CD4-positive, alpha-beta T cell treated with Interleukin-12 subunit alpha and Interleukin-12 subunit beta, for 1 hour (primary cell): Measurements from ENCODE around the gene BATF3.
"Not testable (repeated sequence)": the region's sequence is repeated elsewhere in the genome, so short reads cannot be mapped to it uniquely, and the experiment has no call there.

Experiments used
- DNase-seq: peaks from one replicate; pipeline ENCODE4 v3.0.0-alpha.2; 2020

The BATF3 gene

GRCh38 chr1:212683357-212683722, 16.3 kb downstream of the BATF3 start:
- peak; percentile 41 for DNase-seq

DNA sequence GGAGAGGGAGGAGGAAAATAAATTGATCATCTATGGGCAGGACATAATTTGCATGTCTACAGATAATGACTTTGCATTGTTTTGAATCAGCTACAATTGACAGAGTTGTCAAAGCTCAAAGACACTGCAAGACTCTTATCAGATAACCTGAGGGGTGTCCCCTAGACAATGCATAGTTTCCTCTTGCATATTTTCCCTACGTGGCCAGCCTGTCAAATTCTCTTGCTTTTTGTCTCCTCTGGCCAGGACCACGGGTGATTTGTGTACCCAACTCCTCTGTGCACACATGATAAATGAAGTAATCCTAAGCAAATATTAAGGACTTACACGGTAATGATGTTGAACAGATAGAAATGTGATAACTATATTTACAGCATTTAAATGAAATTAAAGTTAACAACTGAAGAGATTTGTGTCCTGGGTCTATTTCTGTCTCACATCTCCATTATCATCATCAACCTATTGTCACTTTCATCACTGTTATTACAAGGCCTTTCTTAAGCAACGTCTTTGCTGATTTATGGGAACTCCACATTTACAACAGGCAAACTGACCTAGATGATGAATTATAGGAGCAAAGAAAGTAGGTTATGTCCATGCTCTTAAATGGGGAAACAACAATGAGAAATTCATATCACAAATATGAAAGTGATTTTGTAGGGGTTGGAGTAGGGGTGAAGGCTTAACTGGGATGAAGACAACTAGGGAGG, 18.8 kb downstream of the BATF3 start:
- no peak for DNase-seq

DNA sequence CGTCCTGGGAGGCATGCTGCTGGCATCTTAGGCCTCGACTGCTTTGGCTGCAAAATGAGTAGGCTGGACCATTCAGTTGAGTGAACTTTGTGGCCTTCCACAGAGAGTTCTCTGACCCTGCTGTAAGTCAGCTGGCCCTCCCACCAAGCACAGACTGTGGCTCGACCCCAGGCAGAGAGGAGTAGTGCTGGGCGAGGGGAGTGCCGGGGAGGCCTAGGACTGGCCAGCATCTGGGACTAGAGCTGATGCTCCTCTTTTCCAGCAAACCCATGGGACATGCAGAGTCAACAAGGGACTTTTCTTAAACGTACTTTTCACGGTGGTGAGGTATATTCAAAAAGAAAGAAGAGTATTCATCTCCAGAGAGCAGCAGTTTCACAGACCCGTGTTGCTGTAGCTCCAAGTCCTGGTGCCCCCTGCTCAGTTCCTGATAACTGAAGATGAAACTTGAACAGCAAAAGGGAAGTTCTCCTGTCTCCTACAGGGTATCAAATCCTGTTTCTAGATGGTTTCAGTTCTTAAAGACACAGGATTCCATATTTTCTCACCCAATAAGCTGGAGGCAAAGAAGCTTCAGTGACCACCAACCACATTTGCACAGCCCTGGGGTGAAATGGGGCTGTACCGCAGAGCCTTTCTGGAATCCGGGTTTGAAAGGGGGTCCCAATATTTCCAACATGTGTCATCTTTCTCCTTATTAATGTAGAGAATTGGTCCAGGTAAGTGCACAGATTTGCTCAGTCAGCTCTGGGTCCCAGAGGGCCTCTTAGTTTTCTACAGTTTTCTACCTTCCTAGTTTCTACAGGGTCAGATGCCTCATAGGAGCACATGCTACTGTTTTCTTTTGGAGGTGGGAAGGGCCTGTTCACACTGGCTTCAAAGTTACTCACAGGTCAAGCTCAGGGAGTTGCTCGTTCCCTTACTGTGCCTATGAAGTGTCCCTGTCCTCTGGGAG, 20.9 kb downstream of the BATF3 start:
- no peak for DNase-seq

DNA sequence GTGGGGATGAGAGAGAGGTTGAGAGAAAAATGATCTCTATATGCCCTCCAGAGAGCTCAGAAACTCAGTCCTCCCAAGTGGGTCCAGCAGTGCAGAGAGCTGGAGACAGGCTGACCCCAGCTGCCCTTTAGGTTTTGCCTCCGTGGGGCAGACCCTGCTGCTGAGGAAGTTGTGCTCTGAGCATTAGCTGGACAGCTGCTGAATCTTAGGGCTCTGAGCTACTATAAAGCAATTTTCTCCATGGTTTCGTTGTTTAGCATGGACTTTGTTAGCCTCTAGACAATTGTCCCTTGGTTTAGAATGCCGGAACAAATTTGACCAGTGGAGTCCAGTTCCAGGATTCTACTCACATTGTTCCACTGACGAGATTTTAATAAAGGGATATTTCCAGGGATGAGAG, 22.1 kb downstream of the BATF3 start:
- DNase-seq, result no peak

- no peak for DNase-seq
Observed at GRCh38 chr1:212677136-212677535, 22.5 kb downstream of the BATF3 start.

DNA sequence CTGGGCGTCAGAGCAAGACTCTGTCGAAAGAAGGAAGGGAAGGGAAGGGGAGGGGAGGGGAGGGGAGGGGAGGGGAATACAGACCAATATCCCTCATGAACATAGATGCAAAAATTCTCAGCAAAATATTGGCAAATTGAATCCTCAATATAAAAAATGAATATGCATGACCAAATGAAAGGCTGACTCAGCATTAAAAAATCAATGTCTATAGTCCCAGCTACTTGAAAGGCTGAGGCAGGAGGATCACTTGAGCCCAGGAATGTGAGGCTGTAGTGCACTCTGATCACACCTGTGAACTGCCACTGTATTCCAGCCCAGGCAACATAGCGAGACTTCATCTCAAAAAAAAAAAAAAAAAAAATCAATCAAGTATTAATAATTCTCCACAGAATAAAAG, 24.0 kb downstream of the BATF3 start:
- no peak for DNase-seq

GRCh38 chr1:212674872-212675271, 24.8 kb downstream of the BATF3 start:
- no peak for DNase-seq

GRCh38 chr1:212671342-212672031, 28.2 kb downstream of the BATF3 start:
- DNase-seq, result peak; percentile 20

GRCh38 chr1:212670882-212671281, 28.8 kb downstream of the BATF3 start:
- no peak for DNase-seq

GRCh38 chr1:212670301-212670700, 29.3 kb downstream of the BATF3 start:
- no peak for DNase-seq

GRCh38 chr1:212669600-212669999, 30.0 kb downstream of the BATF3 start:
- no peak for DNase-seq

DNA sequence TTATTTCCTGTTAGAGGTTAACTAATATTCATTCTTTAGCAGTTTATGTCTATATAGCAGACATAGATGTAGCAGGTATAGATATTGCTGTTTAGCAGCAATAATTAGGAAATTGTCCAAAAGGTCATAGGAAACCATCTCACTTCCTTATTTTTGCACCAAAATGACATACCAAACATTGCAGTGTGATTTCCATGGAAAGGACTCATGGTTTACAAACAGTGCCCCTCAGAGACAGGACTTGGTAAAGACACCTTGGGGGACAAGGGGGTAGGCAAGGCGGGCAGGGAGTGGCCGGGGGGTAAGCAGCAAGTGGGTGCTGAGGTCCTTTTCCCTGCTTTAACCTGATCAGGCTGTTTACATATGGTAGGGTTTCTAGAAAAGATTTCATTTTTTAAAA, 30.5 kb downstream of the BATF3 start:
- no peak for DNase-seq

DNA sequence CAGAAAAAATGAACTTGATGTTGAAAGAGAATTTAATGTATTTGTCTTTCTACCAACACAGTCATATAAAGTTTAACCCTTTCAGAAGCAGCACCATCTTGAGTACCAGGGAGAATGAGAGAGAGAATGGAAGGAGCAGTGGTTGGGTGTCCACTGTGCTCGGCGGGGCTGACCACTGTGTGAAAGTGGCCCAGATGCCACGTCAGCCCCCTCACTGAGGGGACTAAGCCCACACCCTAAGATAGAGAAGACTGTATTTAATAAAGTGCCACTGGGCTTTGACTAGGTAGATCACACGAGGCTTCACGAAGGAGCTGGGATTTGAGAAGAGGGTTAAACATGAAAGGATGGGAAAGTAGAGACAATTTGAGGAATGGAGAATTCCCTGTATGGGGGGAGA, 31.2 kb downstream of the BATF3 start:
- no peak for DNase-seq

- peak; percentile 16 for DNase-seq
Observed at GRCh38 chr1:212667223-212668139, 32.2 kb downstream of the BATF3 start.

DNA sequence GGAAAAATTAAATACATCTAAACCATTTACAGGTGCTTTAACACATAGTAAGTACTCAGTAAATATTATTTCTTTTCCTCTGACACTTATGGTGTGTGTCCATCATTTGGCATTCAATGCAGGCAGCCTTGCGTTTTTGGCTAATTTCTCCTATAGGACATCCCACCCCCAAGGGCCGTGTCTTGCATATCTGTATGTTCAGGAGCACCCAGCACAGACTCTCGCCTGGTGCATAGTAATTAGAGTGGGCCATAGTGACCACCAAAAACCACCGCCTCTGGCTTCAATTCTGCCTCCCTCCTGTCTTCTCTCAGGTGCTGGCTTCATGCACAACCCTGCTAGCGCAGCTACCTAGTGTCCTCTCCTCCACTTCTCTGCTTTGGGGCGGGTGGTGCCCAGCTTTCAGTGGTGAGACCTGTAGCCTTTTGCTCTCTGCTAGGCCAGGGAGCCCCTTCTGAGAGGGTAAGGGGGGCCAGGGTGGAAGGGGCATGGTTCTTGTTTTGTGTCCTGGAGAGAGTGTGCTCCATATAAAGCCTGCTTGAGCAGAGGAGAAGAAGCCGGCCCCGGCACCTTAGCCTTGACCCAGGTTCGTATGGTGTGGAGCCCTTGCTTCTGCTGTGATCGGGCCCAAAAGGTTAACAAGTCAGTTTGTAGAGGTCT, 33.4 kb downstream of the BATF3 start:
- DNase-seq, result no peak

GRCh38 chr1:212665241-212666115, 34.2 kb downstream of the BATF3 start:
- peak; percentile 76 for DNase-seq

GRCh38 chr1:212664409-212665199, 35.0 kb downstream of the BATF3 start:
- no peak for DNase-seq

- DNase-seq, result not testable (repeated sequence)
Observed at GRCh38 chr1:212658250-212658649, 41.4 kb downstream of the BATF3 start.

DNA sequence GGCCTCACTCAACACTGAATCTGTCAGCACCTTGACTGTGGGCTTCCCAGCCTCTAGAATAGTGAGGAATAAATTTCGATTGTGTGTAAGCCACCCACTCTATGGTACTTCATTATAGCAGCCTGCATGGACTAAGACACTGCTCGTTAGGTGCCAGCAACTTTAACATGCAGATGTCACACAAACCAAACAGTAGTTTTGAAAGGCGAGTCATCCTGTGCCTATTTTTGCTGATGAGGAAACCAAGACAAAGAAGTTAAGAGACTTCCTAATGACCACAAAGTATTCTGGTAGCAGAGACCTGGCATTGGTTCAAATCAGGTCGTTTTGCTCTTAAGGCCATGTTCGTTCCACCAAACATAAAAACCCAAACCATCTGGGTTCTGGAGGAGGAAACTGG, 42.9 kb downstream of the BATF3 start:
- DNase-seq, result no peak
